GM08714 (cell line): Measurements from ENCODE around the gene MMP20.

ENCODE experiments used
- H3K4me3 ChIP-seq: fragments of 200-500 bp; sonication (Bioruptor generic); 2 replicates; pipeline ENCODE4 v1.5.1; 2014; ENCODE audit warnings: mild to moderate bottlenecking, low read length, inconsistent platforms
- ZNF274 ChIP-seq: IDR thresholded peaks from 2 replicates; pipeline ENCODE4 v1.6.1; 2012; ENCODE audit warnings: mild to moderate bottlenecking, low read depth, low read length

MMP20 gene

GRCh38 chr11:102613450-102613849 lies 11.7 kb downstream of the MMP20 start:
- H3K4me3 ChIP-seq, result no peak overlapping the region
- TF ChIP-seq ZNF274, result no peak

- H3K4me3 ChIP-seq, result no peak overlapping the region
- no peak for TF ChIP-seq ZNF274
Measured at GRCh38 chr11:102611291-102611690, 13.8 kb downstream of the MMP20 start.

- H3K4me3 ChIP-seq, result no peak overlapping the region
- no peak for TF ChIP-seq ZNF274
Measured at GRCh38 chr11:102610200-102610599, 14.9 kb downstream of the MMP20 start.

GRCh38 chr11:102608699-102609098 lies 16.4 kb downstream of the MMP20 start:
- TF ChIP-seq ZNF274, result no peak
- H3K4me3 ChIP-seq, result no peak overlapping the region

GRCh38 chr11:102604875-102605274 lies 20.3 kb downstream of the MMP20 start:
- no peak overlapping the region for H3K4me3 ChIP-seq
- TF ChIP-seq ZNF274, result no peak

- TF ChIP-seq ZNF274, result no peak
Measured at GRCh38 chr11:102604011-102604410, 21.1 kb downstream of the MMP20 start.

GRCh38 chr11:102603576-102603975 lies 21.6 kb downstream of the MMP20 start:
- H3K4me3 ChIP-seq, result no peak overlapping the region
- no peak for TF ChIP-seq ZNF274

More at GRCh38 chr11:102604011-102604410, 21.1 kb downstream of the MMP20 start:
- H3K4me3 ChIP-seq, result no peak overlapping the region

GRCh38 chr11:102603091-102603490 lies 22.0 kb downstream of the MMP20 start:
- no peak for TF ChIP-seq ZNF274
- no peak overlapping the region for H3K4me3 ChIP-seq

GRCh38 chr11:102600666-102601065 lies 24.5 kb downstream of the MMP20 start:
- no peak overlapping the region for H3K4me3 ChIP-seq
- TF ChIP-seq ZNF274, result no peak

- H3K4me3 ChIP-seq, result no peak overlapping the region
- no peak for TF ChIP-seq ZNF274
Measured at GRCh38 chr11:102599642-102600261, 25.4 kb downstream of the MMP20 start.

- no peak overlapping the region for H3K4me3 ChIP-seq
- no peak for TF ChIP-seq ZNF274
Measured at GRCh38 chr11:102598272-102598671, 26.9 kb downstream of the MMP20 start.

GRCh38 chr11:102596578-102596977 lies 28.6 kb downstream of the MMP20 start:
- H3K4me3 ChIP-seq, result no peak overlapping the region
- no peak for TF ChIP-seq ZNF274

- no peak for TF ChIP-seq ZNF274
- H3K4me3 ChIP-seq, result no peak overlapping the region
Measured at GRCh38 chr11:102592634-102593581, 32.2 kb downstream of the MMP20 start.

- no peak overlapping the region for H3K4me3 ChIP-seq
- TF ChIP-seq ZNF274, result no peak
Measured at GRCh38 chr11:102592131-102592530, 33.0 kb downstream of the MMP20 start.

- TF ChIP-seq ZNF274, result no peak
- no peak overlapping the region for H3K4me3 ChIP-seq
Measured at GRCh38 chr11:102591160-102591718, 33.9 kb downstream of the MMP20 start.
